NCI-H1417 (cell line): Measurements from ENCODE around the gene C2orf68.
"Not testable (repeated sequence)": the region's sequence is repeated elsewhere in the genome, so short reads cannot be mapped to it uniquely, and the experiment has no call there.

Source experiments
- DNase-seq, 3 experiments: peaks; one replicate each; lab custom pipeline; 2025; lab: John Stamatoyannopoulos, UW

Gene C2orf68

GRCh38 chr2:85628658-85629057, 16.8 kb upstream of the C2orf68 start:
- no peak for DNase-seq

DNA sequence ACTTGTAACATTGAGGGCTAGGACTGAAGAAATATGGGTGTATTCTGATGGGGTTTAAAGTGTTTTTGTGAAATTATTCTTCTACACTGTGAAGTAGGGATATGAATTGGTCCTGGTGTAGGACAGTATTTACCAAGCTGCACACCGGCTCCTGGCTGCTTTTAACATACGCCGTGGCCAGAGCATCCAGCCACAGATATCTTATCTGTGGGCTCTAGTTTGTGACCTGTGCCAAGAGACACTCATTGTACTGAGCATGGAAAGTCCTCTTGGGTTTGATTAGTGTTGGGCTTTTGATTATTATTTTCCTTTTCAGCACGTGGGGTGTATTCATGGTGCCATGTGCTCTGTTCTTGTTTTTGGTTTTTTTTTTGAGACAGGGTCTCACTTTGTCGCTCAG, 12.1 kb upstream of the C2orf68 start:
- no peak for DNase-seq

GRCh38 chr2:85621338-85621737, 9.5 kb upstream of the C2orf68 start:
- no peak for DNase-seq

DNA sequence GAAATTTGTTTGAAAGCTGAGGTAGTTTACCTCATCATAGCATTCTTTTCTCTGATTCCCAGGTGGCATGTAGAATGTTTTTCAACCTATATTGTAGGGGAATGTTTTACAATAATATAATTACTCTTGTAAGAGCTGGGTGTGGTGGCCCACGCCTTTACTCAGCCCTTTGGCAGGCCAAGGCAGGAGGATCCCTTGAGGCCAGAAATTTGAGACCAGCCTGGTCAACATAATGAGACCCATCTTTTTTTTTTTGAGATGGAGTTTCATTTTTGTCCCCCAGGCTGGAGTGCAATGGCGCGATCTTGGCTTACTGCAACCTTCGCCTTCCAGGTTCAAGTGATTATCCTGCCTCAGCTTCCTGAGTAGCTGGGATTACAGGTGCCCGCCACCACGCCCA, 7.8 kb upstream of the C2orf68 start:
- peak in 1 of 3 experiments; percentile 3 for DNase-seq

GRCh38 chr2:85617723-85618122, 5.9 kb upstream of the C2orf68 start:
- DNase-seq, result not testable (repeated sequence)

DNA sequence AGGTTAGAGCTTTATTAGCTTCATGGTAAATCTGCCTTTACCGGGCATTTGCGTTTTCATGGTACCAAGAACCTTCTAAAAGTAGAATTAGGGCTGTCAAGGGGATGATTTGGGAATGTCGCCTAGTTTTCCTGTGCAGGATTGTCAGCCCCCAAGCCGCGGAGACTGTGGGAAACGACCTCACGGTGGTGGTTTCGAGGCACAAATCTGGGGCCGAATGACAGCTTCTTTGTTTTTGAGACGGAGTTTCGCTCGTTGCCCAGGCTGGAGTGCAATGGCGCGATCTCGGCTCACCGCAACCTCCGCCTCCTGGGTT, 3.5 kb upstream of the C2orf68 start:
- no peak for DNase-seq

DNA sequence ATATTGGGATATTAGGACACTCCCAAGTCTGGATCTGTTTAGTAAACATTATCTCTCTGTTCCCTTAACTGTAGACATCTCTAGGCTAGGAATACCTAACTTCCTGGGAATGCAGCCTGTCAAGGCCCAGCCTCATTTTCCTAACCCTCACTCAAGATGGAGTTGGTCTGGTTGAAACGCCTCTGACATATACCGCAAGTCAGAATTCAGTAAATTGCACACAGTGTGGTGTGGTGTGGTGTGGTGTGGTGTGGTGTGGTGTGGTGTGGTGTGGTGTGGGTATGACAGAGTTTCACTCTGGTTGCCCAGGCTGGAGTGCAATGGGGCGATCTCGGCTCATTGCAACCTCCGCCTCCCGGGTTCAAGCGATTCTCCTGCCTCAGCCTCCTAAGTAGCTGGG, 2.9 kb upstream of the C2orf68 start:
- DNase-seq, result not testable (repeated sequence)

- no peak for DNase-seq
These were observed 2.0 kb upstream of the C2orf68 start for GRCh38 chr2:85613717-85614515.

DNA sequence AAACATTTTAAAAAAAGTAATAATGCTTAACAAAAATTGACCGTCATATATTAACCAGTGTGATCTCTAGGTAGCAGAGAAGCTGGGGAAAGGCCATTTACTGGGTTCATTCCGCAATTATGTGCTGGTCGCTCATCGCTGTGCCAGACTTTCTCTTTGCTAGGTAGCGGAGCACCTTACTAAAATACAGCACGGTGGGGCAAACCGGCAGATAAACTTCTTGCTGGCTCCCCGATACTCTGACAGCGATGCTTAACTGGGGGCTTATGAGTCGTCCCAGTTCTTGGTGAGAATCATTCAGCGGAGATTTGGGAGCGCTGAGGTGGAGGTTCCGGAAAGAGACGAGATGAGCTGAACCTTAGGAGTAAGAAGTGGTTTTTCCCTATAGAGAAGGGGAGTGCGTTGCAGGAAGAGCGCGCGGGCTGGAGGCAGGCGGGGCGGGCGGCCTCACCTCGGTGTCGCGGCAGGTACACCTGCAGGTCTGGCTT, 605 bp downstream of the C2orf68 start:
- DNase-seq, result no peak

DNA sequence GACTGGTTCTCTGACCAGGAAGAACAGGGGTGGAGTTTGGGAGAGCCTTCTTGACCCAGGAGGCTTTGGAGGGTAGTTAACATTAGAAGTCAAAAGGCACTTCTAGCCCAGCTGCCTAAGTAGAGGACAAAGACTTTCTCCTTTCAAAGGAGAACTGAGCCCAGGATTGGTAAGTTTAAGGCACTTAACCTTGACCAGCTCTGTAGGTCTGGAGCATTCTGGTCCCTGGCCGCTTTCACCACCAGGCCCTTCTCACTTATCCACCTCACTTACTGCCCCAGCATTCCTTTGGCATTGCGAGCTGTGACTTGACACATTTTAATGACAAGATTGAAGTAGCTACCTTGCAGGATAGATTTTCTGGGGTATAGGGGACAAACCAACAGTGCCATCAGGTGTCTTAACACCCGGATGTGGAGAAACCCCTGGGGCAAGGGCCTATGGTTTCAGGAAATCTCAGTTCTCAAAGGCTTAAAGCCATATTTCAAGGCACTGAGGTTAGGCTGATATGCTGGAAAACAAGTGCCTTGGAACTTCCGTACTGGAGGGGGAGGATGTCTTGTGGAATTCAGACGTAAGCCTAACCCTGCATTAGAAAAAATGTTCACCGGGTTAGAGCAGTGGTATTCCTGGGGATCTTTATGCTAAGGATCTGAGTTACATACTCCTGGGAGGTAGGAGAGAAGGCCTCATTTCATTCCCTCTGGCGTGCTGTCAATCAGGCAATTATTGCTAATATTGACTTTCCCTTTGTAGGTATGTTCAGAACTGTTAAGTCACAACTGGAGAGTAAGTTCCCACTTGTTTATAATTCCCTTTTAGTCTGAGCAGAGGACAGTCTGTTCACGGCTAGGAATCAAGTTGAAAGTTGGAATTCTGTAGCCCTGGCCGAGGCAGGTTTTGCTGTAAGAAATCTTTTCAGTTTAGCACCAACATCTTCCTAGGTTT, 4.3 kb downstream of the C2orf68 start:
- no peak for DNase-seq

DNA sequence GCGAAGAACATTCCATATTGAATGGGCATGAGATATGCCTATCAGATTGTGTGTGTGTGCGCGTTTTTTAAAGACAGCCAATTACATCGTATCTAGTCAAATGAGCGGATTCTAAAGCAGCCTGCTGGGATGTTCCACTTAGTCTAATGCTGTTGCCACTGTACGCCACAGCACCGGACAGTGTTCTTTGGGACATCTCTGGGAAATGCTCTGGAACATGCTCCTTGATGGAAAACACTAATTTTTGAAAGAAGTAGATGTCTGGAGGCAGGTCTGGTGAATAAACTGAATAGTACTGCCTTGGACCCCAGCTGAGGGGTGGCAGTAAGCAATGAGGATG, 5.8 kb downstream of the C2orf68 start:
- DNase-seq, result no peak

DNA sequence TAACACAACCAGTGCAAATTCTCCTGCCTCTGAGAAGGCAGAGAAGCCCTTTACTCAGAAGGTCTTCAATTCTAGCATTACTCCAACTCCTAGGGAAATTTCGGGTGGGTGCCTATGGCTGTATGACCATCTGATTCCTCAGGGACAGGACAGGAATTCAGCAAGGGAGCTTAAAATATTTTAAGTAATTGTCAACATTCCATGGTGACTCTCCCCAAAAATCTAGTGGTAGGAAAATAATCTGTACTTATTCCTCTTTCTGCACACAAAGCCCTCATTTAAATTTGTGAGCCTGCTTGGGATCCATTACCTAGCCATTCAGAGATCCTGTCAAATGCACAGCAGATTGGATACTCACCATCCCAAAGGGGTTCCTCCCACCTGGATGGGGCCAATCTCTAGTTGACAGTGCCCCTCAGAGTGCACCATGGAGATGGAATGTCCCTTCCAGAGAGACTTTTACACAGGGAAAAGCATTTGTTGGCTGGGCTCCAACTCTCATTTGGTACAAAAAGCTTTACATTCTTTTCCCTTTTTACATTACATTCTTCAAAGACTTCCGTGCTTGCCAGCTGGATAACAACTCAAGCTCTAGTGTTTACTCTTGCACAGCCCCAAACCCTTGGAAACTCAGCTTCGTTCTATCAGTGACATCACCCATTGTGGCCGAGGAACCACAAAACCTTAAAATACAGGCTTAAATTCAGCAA, 6.3 kb downstream of the C2orf68 start:
- no peak for DNase-seq

DNA sequence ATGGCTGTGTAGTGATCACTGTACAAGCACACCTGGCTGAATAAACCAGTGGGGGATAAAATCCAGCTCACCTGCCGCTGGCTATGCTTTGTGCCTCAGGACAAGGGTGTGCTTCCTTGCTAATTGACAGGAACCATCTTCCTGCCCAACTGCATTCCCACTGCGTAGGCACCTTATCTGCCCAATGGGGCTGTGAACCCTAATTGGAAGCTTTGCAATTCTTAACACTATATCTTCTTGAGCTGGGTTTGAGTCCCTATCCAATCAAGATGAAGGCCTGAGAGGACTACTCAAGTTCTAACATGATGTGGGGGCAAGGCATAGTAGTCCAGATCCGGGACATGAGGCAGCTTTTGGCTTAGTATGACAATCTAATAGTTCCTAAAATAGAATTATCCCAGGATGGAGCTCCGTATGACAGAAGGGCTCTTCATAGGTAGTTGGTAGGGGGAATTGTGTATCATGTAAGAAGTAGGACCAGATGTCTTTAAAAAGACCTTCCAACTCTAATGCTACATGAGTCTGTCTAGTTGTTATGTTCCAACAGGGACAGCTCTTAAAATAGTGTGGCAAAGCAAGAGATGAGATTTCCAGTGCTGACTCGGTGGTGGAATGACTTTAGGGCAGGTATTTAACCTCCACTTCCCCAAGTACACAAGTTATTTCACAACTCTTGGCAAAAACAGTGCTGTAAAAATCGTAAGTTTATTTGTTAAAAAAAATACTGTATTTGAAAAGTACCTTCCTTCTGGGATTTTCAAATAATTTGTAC, 7.1 kb downstream of the C2orf68 start:
- DNase-seq, result no peak

DNA sequence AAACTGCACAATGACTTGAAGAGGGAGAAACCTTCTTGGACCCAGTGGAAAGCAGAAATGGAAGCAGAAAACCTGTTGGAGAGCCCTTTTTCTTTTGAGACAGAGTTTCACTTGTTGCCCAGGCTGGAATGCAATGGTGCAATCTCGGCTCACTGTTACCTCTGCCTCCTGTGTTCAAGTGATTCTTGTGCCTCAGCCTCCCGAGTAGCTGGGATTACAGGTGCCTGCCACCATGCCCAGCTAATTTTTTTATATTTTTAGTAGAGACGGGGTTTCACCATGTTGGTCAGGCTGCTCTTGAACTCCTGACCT, 7.8 kb downstream of the C2orf68 start:
- not testable (repeated sequence) for DNase-seq

GRCh38 chr2:85602476-85603234, 9.2 kb downstream of the C2orf68 start, which contains the start of gene TMEM150A:
Gene TMEM150A, minus strand, starts transcription at chr2:85602698. Its CDS starts 750 bp downstream, at chr2:85601948.
- DNase-seq, result peak; percentile 86 to 89 (median 87)

GRCh38 chr2:85601771-85602475, 9.9 kb downstream of the C2orf68 start:
- no peak for DNase-seq

GRCh38 chr2:85600951-85601770, 10.7 kb downstream of the C2orf68 start:
- DNase-seq, result no peak

DNA sequence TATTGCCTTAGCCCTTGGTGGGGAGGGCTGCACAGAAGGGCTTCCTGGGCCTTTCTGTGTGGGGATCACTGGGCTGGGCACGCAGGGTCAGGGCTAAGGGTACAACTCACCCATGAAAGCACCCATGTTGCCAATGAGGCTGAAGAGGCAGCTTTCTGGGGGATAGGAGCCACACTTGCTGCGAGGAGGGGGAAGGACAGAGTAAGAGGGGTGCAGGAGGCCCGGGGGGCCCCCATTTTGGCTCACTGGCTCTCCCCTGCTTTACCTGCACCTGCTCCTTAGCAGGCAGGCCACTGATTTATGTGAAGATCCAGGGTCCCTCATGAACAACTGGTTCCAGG, 11.7 kb downstream of the C2orf68 start:
- no peak for DNase-seq

- no peak for DNase-seq
These were observed 12.2 kb downstream of the C2orf68 start for GRCh38 chr2:85599468-85600234.
